HEK293 (cell line): ENCODE measurements around the gene FASLG.

Experiments
- CTCF ChIA-PET: fragments of 350-600 bp; formaldehyde crosslinking; extraction: SDS; loops from one replicate; lab custom pipeline; 2021; ENCODE audit warnings: antibody characterized with exemption; lab: Yijun Ruan, JAX
- POLR2A ChIA-PET: fragments of 300-600 bp; formaldehyde crosslinking; extraction: SDS; loops from one replicate; lab custom pipeline; 2020; ENCODE audit warnings: antibody characterized with exemption, inconsistent platforms; lab: Yijun Ruan, JAX
- H3K27ac ChIP-seq: fragments of 200-500 bp; sonication (Bioruptor generic); 2 replicates; pipeline ENCODE4 v1.5.1; 2014; ENCODE audit warnings: low read depth, low read length, control low read depth, inconsistent platforms; ENCODE audit errors: extremely low read depth
- H3K36me3 ChIP-seq, 2 experiments: fragments of 200-500 bp in 1 of 2; sonication (Bioruptor generic) in 1 of 2; 1 replicate in 1 of 2; 2 replicates in 1 of 2; pipeline ENCODE4 v1.5.1; 2014 to 2017; ENCODE audit warnings: inconsistent platforms in 2 of 2, low read length in 2 of 2; ENCODE audit not compliant: control insufficient read depth in 2 of 2, insufficient read depth in 1 of 2
- H3K4me1 ChIP-seq: fragments of 200-500 bp; sonication (Bioruptor generic); 2 replicates; pipeline ENCODE4 v1.5.1; 2014; ENCODE audit warnings: mild to moderate bottlenecking, low read length, inconsistent platforms; ENCODE audit not compliant: control insufficient read depth, insufficient read depth
- H3K4me3 ChIP-seq: 2 replicates; pipeline ENCODE4 v1.5.1; 2011; ENCODE audit warnings: low read depth, mild to moderate bottlenecking, control low read depth, low read length, moderate library complexity
- H3K9me3 ChIP-seq: fragments of 200-500 bp; sonication (Bioruptor generic); 2 replicates; pipeline ENCODE4 v1.5.1; 2014; ENCODE audit warnings: low read depth, low read length, inconsistent platforms; ENCODE audit not compliant: control insufficient read depth, insufficient read depth
- AEBP2 ChIP-seq: fragments of 450-650 bp; formaldehyde crosslinking; IDR thresholded peaks from 2 replicates; pipeline ENCODE4 v1.5.1; 2016; ENCODE audit warnings: missing biosample characterization, missing genetic modification characterization, borderline replicate concordance
- BCL11A ChIP-seq: fragments of 450-650 bp; formaldehyde crosslinking; IDR thresholded peaks from 2 replicates; pipeline ENCODE4 v1.5.1; 2016; ENCODE audit warnings: low read depth, missing biosample characterization, missing genetic modification characterization
- GLI4 ChIP-seq: fragments of 450-650 bp; formaldehyde crosslinking; IDR thresholded peaks from 2 replicates; pipeline ENCODE4 v1.5.1; 2016; ENCODE audit warnings: missing biosample characterization, missing genetic modification characterization
- KLF7 ChIP-seq: fragments of 450-650 bp; formaldehyde crosslinking; IDR thresholded peaks from 2 replicates; pipeline ENCODE4 v1.5.1; 2016; ENCODE audit warnings: missing biosample characterization, missing genetic modification characterization, borderline replicate concordance
- PRDM2 ChIP-seq: fragments of 450-650 bp; formaldehyde crosslinking; IDR thresholded peaks from 2 replicates; pipeline ENCODE4 v1.5.1; 2016; ENCODE audit warnings: missing biosample characterization, missing genetic modification characterization, borderline replicate concordance
- REST ChIP-seq: fragments of 450-650 bp; formaldehyde crosslinking; IDR thresholded peaks from 2 replicates; pipeline ENCODE4 v1.5.1; 2016; ENCODE audit warnings: missing biosample characterization, missing genetic modification characterization
- SCRT1 ChIP-seq: fragments of 450-650 bp; formaldehyde crosslinking; IDR thresholded peaks from 2 replicates; pipeline ENCODE4 v1.5.1; 2016; ENCODE audit warnings: missing biosample characterization, missing genetic modification characterization, borderline replicate concordance
- TSHZ1 ChIP-seq: fragments of 450-650 bp; formaldehyde crosslinking; IDR thresholded peaks from 2 replicates; pipeline ENCODE4 v1.5.1; 2016; ENCODE audit warnings: missing biosample characterization, missing genetic modification characterization, borderline replicate concordance
- YY1 ChIP-seq: fragments of 450-650 bp; formaldehyde crosslinking; IDR thresholded peaks from 2 replicates; pipeline ENCODE4 v1.5.1; 2018; ENCODE audit warnings: missing biosample characterization, missing genetic modification characterization
- ZBTB48 ChIP-seq: fragments of 450-650 bp; formaldehyde crosslinking; IDR thresholded peaks from 2 replicates; pipeline ENCODE4 v1.5.1; 2016; ENCODE audit warnings: missing biosample characterization, missing genetic modification characterization
- ZNF23 ChIP-seq: fragments of 450-650 bp; formaldehyde crosslinking; IDR thresholded peaks from 2 replicates; pipeline ENCODE4 v1.5.1; 2016; ENCODE audit warnings: missing biosample characterization, missing genetic modification characterization, borderline replicate concordance
- ZNF311 ChIP-seq: fragments of 450-650 bp; formaldehyde crosslinking; IDR thresholded peaks from 2 replicates; pipeline ENCODE4 v1.5.1; 2017; ENCODE audit warnings: missing biosample characterization, missing genetic modification characterization, borderline replicate concordance
- ZNF530 ChIP-seq: fragments of 450-650 bp; formaldehyde crosslinking; IDR thresholded peaks from 2 replicates; pipeline ENCODE4 v1.5.1; 2016; ENCODE audit warnings: low read depth, missing biosample characterization, missing genetic modification characterization
- ZNF629 ChIP-seq: fragments of 450-650 bp; formaldehyde crosslinking; IDR thresholded peaks from 2 replicates; pipeline ENCODE4 v1.5.1; 2017; ENCODE audit warnings: missing biosample characterization, missing genetic modification characterization
- ZNF645 ChIP-seq: fragments of 450-650 bp; formaldehyde crosslinking; IDR thresholded peaks from 2 replicates; pipeline ENCODE4; 2016; ENCODE audit warnings: missing biosample characterization, missing genetic modification characterization
- ZNF707 ChIP-seq: fragments of 450-650 bp; formaldehyde crosslinking; IDR thresholded peaks from 2 replicates; pipeline ENCODE4 v1.5.1; 2016; ENCODE audit warnings: missing biosample characterization, missing genetic modification characterization
- ZNF776 ChIP-seq: fragments of 450-650 bp; formaldehyde crosslinking; IDR thresholded peaks from 2 replicates; pipeline ENCODE4 v1.5.0; 2017; ENCODE audit warnings: missing biosample characterization, missing genetic modification characterization, borderline replicate concordance
- ZNF777 ChIP-seq: fragments of 450-650 bp; formaldehyde crosslinking; IDR thresholded peaks from 2 replicates; pipeline ENCODE4 v1.5.1; 2017; ENCODE audit warnings: missing biosample characterization, missing genetic modification characterization, borderline replicate concordance
- ZNF830 ChIP-seq: fragments of 450-650 bp; IDR thresholded peaks from 2 replicates; pipeline ENCODE4 v1.5.0; 2018; ENCODE audit warnings: missing biosample characterization, missing genetic modification characterization, low read depth, mild to moderate bottlenecking, moderate library complexity
- ZSCAN16 ChIP-seq: fragments of 450-650 bp; formaldehyde crosslinking; IDR thresholded peaks from 2 replicates; pipeline ENCODE4 v1.5.1; 2016; ENCODE audit warnings: missing biosample characterization, missing genetic modification characterization
- ZSCAN4 ChIP-seq: fragments of 450-650 bp; formaldehyde crosslinking; IDR thresholded peaks from 2 replicates; pipeline ENCODE4 v1.5.1; 2017; ENCODE audit warnings: missing biosample characterization, missing genetic modification characterization

The FASLG gene

GRCh38 chr1:172622541-172622940, 36.4 kb upstream of the FASLG start (continued):
- no peak for TF ChIP-seq REST (tag by site-specific recombination)
- TF ChIP-seq ZNF23: no peak
- TF ChIP-seq YY1: no peak
- no peak for TF ChIP-seq KLF7 (tag by site-specific recombination)
- TF ChIP-seq ZSCAN4 (tag by site-specific recombination): no peak
- no peak for TF ChIP-seq ZNF830 (tag by site-specific recombination)
- TF ChIP-seq ZBTB48 (tag by site-specific recombination): no peak
- no peak for TF ChIP-seq ZNF776
- no peak for TF ChIP-seq SCRT1 (tag by site-specific recombination)
- no peak for TF ChIP-seq PRDM2 (tag by site-specific recombination)

- Histone ChIP-seq H3K36me3 (no peaks in the 10 kb centered on the region), H3K27ac (no peak overlapping the region), H3K9me3 (no peaks in the 10 kb centered on the region), H3K4me1 (no peaks in the 10 kb centered on the region), H3K4me3 (no peak overlapping the region)
- POLR2A ChIA-PET: no interaction called here
- CTCF ChIA-PET: no interaction called here
- TF ChIP-seq ZNF645 (tag by site-specific recombination): no peak
- no peak for TF ChIP-seq ZNF629 (tag by site-specific recombination)
- no peak for TF ChIP-seq AEBP2
- no peak for TF ChIP-seq BCL11A (tag by site-specific recombination)
- TF ChIP-seq ZSCAN16 (tag by site-specific recombination): no peak
- no peak for TF ChIP-seq GLI4 (tag by site-specific recombination)
- TF ChIP-seq ZNF530 (tag by site-specific recombination): no peak
- TF ChIP-seq ZNF777: no peak
- TF ChIP-seq TSHZ1 (tag by site-specific recombination): no peak
- no peak for TF ChIP-seq ZNF311 (tag by site-specific recombination)
- no peak for TF ChIP-seq ZNF707
Observed at GRCh38 chr1:172623748-172624147, 35.2 kb upstream of the FASLG start.
